GM18868 (cell line): ENCODE results near the gene MYO15A.

Experiments
- ATAC-seq: cut with Tn5 transposase; IDR thresholded peaks from one replicate; pipeline ENCODE4 v1.9.1; 2021; ENCODE audit warnings: mild to moderate bottlenecking, moderate library complexity; ENCODE audit not compliant: unreplicated experiment

Gene MYO15A

GRCh38 chr17:18129041-18129502 lies 20.5 kb downstream of the MYO15A start:
- ATAC-seq = no peak

- no peak for ATAC-seq
Observed at GRCh38 chr17:18132711-18133110, 24.2 kb downstream of the MYO15A start.

- no peak for ATAC-seq
Observed at GRCh38 chr17:18136357-18136756, 27.8 kb downstream of the MYO15A start.

GRCh38 chr17:18138065-18138749 lies 29.7 kb downstream of the MYO15A start:
- no peak for ATAC-seq

DNA sequence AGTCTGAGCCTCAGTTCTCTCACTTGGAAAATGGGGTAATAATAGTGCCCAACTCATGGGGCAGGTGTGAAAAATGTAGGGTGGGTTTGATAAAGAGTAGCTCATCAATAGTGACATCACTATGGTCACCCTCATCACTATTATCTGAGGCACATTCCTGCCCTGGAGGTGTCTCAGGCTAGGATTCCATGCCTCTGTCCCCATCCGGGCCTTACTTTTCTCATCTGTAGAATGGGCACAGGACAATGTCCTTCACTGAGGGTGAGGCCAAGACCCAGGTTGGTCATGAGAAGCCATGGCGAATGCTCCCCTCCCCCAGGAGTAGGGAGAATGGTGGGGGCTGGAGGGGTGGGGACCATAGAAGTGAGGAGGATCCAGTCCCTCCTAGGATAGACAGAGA lies 30.5 kb downstream of the MYO15A start:
- no peak for ATAC-seq

GRCh38 chr17:18139498-18139897 lies 30.9 kb downstream of the MYO15A start:
- ATAC-seq = no peak

DNA sequence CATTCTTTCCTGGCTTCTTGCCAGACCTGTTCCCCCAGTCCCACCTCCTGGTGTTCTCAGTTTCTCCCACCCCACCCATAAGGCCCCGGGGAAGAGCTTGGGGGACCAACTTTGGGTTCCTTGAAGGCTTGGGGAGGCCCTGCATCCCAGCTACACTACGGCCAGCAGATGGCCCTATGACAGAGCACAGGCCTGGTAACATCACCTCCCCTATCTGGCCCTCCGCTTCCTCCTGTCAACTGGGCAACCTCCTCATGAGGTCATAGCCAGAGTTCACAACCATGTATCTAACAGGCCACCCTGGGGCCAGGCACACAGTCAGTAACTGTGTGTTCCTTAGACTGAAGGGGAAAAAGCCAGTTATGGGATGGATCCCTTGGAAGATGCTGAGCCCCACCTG lies 31.4 kb downstream of the MYO15A start:
- ATAC-seq = no peak

DNA sequence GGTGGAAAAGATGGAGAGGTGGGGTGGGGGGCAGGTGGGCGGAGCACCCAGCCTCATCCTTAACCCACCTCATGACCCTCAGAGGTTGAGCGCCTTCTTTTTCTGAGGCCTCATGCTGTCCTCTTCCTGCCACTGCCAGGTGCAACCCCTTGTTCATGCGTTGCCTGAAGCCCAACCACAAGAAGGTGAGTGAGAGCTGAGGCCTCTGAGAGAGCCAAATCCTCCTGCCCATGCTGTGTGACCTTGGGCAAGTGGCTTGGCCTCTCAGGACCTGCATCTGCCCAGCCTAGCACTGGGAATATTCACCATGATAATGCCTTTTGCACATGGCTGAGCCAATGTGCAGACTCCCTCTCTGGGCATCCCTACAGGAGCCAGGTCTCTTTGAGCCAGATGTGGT lies 32.1 kb downstream of the MYO15A start:
- no peak for ATAC-seq

- no peak for ATAC-seq
Observed at GRCh38 chr17:18141210-18141803, 32.8 kb downstream of the MYO15A start.

GRCh38 chr17:18142417-18142816 lies 33.9 kb downstream of the MYO15A start:
- ATAC-seq = no peak

- no peak for ATAC-seq
Observed at GRCh38 chr17:18143044-18143936, 34.7 kb downstream of the MYO15A start.

- no peak for ATAC-seq
Observed at GRCh38 chr17:18144261-18144660, 35.7 kb downstream of the MYO15A start.

DNA sequence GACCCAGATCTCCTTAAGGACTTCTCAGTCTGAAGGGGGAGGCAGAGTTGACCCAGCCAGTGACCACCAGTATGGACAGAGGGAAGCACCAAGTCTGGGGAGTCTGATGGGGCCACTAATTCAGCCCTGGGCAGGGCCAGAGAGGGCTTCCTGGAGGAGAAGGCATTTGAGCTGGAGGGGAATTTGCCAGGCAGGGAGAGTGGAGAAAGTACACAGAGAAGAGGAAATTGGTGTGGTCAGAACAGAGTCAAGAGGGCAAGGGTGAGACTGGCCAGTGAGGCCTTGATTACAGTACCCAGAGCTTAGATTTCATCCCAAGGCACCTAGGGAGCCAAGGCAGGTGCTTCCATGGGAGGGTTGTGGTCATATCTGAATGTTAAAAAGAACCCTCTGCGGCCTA lies 36.3 kb downstream of the MYO15A start:
- ATAC-seq = no peak

DNA sequence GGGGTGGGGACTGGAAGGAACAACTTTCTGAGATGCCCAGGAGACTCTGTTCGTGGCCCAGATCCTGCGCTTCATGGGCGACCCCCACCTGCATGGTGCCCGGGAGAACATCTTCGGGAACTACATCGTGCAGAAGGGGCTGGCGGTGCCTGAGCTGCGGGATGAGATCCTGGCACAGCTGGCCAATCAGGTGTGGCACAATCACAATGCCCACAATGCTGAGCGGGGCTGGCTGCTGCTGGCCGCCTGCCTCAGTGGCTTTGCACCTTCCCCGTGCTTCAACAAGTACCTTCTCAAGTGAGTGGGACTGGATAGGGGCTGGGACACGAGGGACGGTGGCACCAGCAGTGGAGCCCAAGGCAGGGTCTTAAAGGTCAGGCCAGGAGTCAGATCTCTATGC lies 37.3 kb downstream of the MYO15A start:
- no peak for ATAC-seq

- ATAC-seq = no peak
Observed at GRCh38 chr17:18146259-18146658, 37.7 kb downstream of the MYO15A start.

DNA sequence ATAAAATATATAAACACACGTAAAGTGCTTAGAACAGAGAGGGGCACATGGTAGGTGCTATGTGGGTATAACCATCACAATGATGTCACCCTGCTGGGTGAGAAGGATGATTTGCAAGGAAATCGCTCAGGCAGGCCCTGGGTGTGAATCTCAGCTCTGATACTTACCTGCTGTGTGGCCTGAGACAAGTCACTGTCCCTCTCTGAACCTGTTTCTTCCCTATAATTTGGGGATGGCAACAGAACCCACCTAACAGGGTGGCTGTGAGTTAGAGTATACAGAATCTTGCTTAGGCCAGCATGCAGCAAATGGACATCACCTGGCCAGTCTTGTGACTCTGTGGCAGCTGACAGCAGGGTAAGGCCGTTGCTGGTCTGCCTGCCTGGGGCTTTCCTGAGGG lies 38.4 kb downstream of the MYO15A start:
- ATAC-seq = no peak

DNA sequence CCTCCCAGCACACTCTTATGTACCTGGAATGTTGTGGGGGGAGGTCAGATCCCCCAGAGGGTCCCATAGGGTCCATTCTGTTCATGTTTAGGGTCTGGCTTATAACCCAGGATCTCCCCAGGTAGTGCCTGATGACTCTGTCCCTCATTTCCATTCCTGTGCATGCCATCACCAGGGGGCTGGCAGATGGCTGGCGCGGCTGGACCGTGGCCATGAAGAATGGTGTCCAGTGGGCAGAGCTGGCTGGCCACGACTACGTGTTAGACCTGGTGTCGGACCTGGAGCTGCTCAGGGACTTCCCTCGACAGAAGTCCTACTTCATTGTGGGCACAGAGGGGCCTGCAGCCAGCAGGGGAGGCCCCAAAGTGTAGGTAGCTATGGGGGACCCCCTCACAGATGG lies 40.0 kb downstream of the MYO15A start:
- ATAC-seq = no peak

DNA sequence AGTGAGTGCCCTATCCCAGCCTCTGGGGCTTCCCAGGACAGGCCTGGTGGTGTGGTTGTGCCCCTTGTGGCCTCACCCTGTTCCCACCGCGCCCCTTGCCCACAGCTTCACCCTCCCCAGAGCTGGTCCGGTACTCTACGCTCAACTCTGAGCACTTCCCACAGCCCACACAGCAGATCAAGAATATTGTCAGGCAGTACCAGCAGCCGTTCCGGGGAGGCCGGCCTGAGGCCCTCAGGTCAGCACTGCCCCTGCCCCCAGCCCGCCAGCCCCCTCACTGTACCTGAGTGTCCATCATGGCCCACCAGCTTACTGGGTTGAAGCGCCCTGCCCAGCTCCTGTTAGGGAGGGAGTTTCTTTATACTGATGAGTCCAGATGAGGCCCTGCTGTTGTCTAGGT lies 42.7 kb downstream of the MYO15A start:
- no peak for ATAC-seq

DNA sequence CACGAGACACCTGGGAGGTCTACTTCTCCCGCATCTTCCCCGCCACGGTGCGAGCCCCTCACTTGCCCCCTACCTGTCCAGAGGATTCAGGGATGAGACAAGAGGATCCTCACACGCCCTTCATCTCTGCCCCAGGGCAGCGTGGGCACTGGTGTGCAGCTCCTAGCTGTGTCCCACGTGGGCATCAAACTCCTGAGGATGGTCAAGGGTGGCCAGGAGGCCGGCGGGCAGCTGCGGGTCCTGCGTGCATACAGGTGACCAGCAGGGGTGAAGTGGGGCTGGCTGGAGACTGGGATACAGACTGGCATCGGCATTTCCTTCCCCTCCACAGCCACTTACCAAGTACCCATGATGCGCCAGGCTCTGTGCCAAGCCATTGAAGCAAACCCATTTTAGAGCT lies 46.6 kb downstream of the MYO15A start:
- ATAC-seq = no peak

GRCh38 chr17:18156171-18156975 lies 47.8 kb downstream of the MYO15A start:
- no peak for ATAC-seq

DNA sequence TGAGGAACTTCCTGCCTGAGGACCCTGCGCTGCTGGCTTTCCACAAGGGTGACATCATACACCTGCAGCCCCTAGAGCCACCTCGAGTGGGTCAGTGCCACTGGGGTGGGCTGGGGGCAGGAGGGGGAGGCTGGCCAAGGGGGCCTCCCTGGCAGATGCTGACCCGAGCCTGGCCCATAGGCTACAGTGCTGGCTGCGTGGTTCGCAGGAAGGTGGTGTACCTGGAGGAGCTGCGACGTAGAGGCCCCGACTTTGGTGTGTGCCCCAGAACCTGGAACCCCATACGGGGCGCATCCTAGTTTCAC lies 48.4 kb downstream of the MYO15A start:
- no peak for ATAC-seq
